HG03103 (cell line): Measurements from ENCODE around the gene HS3ST5.
"Not testable (repeated sequence)": the region's sequence is repeated elsewhere in the genome, so short reads cannot be mapped to it uniquely, and the experiment has no call there.

Source experiments
- ATAC-seq: cut with Tn5 transposase; IDR thresholded peaks from one replicate; pipeline ENCODE4 v1.9.1; 2021; ENCODE audit warnings: low read depth; ENCODE audit not compliant: unreplicated experiment

The HS3ST5 gene

DNA sequence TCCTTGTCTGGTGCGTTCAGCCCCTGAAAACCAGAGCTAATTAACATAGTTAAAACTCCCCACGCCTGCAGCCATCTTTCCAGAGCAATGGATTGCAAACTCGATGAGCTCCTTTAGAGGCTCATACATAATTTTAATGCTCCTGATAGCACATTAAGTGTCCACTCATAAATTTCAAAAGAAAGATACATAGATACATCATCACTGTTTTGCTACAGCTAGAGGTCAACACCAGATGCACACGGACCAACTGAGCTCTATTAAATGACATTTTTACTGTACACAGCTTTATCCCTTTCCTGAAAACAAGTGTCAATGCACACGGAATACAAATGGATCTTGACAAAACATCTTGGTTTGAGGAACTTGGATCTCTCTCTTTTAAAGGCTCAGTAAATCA, 280.6 kb downstream of the HS3ST5 start:
- no peak for ATAC-seq

DNA sequence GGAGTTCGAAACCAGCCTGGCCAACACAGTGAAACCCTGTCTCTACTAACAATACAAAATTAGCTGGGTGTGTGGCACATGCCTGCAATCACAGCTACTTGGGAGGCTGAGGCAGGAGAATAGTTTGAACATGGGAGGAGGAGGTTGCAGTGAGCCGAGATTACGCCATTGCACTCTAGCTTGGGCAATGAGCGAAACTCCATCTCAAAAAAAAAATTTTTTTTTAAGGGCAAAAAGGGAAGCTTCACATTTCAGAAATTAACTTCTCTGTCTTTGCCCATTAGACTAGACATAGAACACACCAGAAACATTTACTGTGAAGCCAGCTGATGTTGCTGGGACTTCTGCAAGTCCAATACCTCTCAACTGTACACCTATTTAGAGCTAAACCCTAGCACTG, 281.1 kb downstream of the HS3ST5 start:
- ATAC-seq = no peak

DNA sequence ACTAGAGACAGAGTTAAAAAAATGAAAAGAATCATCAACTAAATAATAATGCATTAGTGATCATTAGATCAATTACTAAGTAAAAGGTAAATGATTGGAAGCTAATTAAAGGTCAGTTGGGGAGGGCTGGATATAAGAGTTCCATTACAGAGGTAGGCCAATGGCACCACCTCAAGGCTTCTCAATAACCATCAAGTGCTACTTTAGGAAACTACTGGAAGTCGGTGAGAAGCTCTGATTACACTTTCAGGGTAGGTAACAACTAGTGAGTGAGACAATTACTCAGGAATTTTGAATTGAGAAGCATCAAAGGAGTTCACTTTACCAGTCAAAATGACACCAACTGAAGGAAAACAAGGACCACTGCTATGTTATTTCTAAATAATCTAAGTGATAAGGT, 281.7 kb downstream of the HS3ST5 start:
- no peak for ATAC-seq

DNA sequence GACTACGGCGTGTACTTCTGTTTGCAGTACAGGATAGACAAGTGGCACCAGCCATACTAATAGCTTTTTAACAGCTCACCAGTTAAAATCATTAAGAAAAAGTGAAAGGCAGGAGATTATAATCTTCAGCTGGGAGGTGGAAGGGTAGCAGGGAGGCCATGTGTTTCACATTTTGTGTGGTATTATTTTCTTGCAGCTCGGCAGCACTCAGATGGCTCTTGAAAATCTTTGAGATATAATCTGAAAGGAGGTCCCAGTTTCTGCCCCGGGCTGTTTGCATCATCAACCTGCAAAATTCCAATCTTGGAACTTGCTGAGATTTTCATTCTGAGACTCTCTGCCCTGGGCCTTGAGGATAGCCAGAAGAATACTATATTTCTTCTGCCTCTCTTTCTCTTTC, 284.4 kb downstream of the HS3ST5 start:
- ATAC-seq = no peak

DNA sequence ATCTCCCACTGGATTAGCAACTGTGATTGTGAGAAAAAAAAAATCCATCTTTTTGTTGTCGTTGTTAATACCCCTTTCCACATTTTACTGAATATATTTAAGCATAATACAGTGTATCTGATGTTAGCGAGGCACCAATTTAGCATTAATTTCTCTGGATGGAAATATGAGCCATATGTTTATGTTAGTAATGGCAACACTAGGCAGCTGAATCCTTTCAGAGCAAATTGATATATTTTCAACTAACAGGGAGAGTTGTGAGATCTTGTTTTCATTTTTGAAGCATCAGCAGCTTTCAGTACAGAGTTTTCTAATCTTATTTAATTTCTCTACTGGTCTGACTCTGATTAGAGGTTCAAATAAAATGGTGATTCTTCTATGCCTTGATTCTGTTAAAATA, 287.1 kb downstream of the HS3ST5 start:
- no peak for ATAC-seq

DNA sequence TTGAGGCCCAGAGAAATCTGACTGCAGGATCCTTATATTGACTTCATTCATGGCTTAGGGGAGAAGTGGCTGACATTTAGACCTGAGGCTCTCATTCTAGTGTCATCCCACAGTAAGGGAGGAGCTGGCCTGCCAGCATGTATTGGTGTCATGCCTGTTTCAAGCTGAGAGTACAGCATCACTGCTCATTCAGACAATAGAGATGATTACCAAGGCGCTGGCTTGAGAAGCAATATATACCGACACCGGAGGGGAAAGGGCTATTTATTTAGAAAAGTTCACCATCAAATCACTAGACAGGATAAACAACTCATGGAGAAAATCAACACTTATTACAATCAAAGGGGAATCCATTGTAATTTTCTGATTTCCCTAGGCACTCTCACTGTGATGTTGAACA, 287.5 kb downstream of the HS3ST5 start:
- ATAC-seq = no peak

DNA sequence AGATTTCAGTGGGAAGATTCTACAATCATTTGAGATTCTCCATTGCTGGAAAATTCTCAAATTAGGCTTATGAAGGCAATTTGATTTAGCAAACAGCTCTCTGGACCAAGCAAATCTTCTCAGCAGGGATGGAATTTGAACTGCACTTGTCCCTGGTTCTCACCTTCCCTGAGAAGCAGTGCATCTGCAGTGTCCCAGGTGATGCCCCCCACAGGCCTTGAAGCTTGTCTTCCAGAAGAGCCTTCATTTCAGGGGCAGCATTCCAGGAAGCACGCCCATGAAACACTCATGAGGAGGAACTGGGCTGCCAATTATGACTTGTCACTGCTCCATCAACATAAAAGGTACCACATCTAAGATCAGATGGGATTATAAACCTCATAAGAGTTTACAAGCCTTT, 289.0 kb downstream of the HS3ST5 start:
- ATAC-seq = no peak

DNA sequence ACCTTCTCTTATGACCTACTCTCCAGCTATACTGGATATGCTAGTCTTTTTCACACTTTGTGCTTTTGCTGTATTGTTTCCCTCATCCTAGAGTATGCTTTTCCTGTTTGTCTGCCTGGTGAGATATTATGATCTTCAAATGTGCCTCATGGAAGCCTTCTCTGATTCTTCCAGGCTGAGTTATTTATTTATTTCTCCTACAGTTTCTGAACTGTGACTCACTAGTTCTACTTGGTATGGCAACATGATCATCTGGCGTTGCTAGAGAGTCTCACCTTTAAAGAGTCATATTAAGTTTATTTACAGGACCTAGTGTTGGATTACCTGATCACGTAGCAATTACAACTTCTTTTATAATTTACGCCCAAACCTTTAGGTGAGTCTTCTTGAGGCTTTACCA, 290.7 kb downstream of the HS3ST5 start:
- ATAC-seq = no peak

DNA sequence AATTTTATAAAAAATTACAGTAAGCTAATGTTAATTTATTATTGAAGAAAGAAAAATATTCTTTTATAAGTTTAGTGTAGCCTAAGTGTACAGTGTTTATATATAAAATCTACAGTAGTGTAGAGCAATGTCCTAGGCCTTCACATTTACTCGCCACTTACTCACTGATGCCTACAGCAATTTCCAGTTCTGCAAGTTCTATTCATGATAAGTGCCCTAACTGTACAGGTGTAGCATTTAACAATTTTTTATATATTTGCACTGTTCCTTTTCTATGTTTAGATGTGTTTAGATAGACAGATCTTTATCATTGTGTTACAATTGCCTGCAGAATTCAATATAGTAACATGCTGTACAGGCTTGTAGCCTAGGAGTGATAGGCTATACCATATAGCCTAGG, 291.8 kb downstream of the HS3ST5 start:
- no peak for ATAC-seq

DNA sequence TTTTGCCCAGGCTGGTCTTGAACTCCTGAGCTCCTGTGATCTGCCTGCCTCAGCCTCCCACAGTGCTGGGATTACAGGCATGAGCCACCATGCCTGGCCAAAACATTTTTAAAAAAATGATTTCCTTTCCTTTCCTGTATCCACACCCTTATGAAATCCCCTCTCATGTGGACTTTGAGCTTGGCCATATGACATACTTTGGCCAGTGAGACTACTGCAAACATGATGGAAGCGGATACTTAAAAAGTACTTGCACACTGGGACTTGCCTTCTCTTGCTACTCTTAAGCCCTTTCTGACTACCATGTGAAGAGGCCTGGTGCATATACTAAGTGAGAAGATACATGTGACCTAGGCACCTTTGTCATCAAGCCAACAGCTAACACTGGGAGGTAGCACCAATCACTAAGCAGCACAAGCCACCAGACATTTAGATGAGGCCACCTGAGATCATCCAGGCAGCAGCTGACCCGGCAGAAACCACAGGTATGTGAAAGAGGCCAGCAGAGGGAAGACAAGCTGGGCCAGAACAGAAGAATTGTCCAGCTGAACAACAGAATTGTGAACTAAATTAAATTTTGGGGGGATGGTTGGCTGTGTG, 293.4 kb downstream of the HS3ST5 start:
- ATAC-seq = no peak

DNA sequence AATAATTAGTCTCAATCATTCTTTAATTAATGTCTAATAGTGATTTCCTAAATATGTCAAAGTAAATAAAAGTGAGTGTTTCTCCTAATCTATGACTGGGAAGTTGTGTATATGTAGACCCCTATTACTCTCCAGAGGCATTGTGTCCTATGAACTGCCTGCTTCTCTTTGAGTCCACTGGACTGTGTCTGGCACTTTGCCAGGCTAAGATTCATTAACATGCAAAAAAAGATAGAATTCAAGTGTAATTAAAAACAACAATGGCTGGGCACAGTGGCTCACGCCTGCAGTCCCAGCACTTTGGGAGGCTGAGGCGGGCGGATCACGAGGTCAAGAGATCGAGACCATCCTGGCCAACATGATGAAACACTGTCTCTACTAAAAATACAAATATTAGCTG, 298.3 kb downstream of the HS3ST5 start:
- ATAC-seq = not testable (repeated sequence)

DNA sequence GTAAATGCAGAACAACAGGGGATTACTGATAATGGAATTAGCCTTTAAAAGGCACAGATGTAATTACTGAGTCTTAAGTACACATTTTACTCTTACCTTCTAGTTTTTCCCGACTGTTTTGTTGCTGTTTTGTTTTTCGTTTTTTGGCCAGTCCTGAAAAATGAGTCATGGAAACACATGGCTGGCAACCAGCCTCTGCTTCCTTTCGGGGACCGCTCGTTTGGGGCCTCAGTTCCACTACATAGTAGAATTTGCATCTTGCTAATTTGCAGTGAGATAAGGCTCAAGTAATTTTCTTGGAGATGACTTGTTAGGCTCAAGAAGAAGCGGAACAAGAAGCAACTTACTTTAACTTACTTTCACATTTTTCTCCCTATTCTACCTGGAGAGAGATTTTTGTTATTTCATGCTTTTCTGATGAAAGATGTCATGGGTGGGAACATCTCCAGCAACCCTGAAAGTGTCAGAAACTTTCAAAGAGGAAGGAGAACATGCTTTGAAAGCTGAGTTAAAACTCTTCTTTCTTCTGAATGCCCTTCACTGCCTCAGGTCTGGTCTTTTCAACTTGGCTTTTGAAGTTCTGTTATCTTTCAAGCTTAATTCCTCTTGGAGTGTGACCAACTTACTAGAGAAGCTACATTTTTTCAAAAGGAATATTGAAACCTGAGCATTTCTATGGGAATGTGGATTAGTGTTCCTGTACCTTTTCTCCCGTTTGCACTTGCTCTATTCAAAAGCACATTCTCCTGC, 300.4 kb downstream of the HS3ST5 start:
- no peak for ATAC-seq

DNA sequence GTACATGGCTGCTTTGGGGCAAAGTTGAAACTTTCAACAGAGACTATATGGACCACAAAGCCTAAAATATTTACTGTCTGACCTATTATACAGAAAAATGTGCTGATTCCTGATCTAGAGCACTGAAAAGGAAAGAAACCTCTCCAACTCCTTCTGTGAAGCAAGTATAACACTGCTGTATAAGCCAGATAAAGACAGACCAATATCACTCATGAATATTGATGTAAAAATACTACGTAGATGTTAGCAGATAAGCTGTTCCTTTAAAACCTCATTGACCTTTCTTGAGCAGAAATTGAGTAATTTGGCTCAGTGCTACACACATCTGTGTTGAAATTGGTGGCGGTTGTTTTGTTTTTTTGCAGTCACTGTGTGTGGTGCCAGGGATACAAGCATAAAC, 302.0 kb downstream of the HS3ST5 start:
- ATAC-seq = no peak

DNA sequence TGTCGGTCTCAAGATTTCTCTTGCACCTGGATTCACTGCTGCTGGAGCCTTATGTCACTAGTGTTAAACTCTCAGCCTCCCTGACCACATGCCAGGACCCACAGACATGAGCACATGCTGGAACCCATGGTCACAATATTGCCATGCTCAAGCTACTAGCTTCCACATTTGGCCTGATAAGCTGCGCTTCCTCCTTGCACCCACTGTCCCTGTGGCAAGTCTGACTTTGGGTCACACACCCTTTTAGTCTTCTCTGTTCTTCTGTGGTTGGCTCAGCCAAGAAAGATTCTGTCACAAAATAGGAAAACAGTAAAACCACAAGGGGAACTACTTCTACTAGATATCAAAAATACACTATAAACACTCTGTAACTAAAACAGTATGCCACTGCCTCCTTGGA, 303.0 kb downstream of the HS3ST5 start:
- no peak for ATAC-seq

DNA sequence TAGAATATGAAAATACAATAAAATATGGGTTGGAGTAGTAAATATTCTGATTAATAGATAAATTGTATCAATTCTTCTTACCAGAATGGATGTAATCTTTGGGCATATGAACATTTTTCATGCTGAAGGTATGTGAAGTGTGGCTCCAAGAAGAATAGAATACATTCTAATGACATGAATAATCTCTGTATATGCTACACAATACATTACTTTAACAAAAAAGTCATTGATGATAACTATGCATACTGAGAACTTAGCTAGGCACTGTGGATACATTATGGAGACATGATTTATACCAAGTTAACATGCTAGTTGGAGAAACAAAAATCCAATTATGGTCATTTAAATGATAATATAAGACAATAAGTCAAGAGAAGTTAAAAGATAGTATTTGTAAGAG, 309.2 kb downstream of the HS3ST5 start:
- ATAC-seq = no peak

DNA sequence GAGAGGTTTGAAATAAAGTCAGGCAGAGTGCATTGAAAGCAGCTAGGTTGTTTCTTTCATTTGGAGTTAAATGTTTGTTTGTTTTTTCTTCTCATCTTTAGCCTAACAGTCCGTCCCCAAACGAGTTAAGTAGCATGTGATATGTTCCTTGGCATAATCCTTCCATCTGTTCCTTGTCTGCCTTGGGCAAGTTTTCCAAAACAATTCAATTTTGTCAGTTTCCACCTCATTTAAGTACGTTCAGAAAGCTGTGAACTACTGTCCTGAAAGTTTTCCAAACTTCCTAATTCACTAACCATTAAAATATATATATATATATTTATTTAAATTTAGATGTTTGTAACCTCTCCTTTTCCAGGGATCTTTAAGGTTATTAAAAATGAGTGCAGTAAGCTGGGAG, 310.1 kb downstream of the HS3ST5 start:
- no peak for ATAC-seq

DNA sequence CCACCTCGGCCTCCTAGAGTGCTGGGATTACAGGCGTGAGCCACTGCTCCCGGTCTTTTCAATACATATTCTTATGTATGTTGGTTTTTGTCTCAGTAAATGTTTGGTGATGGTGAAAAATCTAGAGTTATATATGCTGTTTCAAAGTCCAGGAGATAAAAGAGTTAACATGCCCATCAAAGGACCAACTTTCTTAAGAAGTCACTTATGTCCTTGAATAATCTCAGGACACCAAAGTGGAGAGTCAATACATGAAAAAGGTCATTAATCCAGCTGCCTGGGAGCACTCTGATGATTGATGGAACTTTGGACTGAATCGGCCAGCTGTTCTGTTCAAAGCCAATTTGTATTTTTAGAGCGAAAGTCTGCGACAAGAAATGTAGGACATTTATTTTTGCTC, 312.1 kb downstream of the HS3ST5 start:
- ATAC-seq = no peak

DNA sequence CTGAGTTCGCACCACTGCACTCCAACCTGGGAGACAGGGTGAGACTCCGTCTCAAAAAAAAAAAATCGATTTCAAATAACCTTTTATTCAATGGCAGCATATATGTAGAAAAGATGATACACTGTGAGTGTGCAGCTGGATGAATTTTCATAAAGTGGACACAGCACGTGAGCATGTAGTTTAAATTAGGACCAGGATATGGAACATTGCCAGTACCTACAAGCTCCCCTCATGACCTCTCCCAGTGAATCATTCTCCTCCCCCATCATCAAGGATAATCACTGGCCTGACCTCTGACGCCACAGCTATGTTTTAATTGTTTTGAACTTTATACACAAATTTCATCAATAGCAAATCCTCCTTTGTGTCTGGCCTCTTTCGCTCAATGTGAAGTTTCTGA, 318.1 kb downstream of the HS3ST5 start:
- ATAC-seq = no peak

DNA sequence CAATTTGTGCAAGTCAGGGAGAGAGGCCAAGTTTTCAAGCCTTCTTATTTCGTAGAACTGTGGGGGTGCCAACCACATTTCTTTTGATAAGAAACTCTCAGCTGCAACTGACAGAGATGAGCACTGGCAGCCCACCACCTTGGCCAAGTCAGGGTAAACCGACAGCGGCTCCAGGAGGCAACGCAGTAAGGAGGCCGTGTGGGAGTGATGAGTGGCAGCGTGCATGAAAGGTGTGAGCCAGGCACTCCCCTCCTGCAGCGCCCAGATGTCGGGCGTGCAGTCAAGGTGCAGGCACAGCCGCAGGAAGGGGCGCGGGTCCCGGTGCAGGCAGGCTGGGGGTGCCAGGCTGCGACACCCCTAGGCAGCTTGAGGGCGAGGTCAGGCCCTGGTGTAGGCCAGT, 322.6 kb downstream of the HS3ST5 start:
- no peak for ATAC-seq

DNA sequence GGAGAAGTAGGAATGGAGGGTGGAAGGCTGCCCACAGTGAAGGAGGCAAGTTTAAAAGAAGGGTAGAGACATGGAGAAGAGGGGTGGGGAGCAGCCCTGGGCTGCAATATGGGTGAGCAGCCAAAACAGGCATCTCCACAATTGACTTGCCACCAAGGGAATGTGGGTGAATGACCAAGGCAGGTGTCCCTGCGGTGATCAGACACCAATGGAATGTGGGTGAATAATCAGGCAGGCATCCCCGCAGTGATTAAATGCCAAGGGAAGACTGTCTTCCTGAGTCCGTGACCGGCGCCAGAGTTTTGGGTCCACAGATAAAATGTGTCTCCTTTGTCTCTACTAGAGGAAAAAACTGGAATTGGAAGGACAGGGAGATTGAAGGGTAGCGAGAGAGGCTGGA, 325.7 kb downstream of the HS3ST5 start:
- not testable (repeated sequence) for ATAC-seq

DNA sequence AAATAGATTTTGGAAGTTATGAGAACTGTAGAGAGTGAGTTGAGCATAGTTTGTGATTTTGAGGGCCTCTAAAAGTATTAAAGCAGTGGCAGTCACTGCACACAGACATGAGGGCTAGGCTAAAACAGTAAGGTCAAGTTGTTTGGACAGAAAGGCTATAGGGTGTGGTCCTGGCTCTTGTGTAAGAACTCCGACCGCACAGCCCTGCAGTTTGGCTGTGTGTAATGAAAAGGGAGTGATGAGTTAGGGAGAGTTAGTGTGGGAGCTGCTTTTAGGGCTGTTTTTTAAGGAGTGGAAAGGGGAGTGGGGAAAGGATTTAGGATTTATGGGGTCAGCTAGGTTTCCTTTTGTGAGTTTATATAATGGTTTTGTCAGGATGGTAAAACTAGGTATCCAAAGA, 328.7 kb downstream of the HS3ST5 start:
- not testable (repeated sequence) for ATAC-seq

DNA sequence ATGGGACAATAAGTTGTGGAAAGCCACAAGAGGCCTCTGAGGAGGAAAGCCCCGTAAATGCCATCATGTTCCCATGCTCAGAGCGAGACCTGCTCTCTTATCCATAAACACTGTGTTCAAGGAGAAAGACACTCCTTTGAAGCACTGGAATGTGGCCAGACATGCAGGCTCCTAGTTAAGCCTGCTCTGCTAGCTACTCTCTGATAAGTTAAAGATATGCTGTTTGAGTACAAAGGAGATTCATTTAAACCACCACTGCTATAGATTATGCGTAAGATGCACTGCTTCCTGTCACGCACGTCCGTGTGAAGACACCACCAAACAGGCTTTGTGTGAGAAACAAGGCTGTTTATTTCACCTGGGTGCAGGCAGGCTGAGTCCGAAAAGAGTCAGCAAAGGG, 331.3 kb downstream of the HS3ST5 start:
- ATAC-seq = not testable (repeated sequence)

DNA sequence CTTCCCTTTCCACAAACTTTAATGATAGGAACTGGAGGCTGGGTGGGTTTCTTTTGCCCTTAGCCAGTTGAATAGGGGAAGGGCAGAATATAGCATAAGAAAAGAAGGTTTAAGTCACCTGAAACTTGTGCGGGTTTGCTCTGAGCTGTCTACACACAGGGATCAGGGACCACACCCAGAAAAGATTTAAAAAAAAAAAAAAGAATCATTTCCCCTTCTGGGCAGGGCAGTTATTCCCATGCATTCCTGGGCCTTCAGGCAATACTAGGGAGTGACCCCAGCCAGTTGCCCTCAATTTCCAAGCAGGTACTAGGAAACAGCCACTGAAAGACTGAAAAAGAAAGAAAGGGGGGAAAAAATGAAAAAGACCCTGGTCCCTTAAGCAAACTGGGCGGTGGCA, 332.3 kb downstream of the HS3ST5 start:
- no peak for ATAC-seq
